Measurements from ENCODE around the gene CACNB2. TPM values are rescaled to one million over a fixed set of nuclear protein-coding genes. Genes with fewer than 3 reads are reported as not detected.
A peak's percentile ranks its signal among the peaks of the same experiment; 100 is the strongest.

Gene CACNB2
- total RNA-seq, 2 donors from 2014 or later: 9.8 to 12.1 TPM

DNA sequence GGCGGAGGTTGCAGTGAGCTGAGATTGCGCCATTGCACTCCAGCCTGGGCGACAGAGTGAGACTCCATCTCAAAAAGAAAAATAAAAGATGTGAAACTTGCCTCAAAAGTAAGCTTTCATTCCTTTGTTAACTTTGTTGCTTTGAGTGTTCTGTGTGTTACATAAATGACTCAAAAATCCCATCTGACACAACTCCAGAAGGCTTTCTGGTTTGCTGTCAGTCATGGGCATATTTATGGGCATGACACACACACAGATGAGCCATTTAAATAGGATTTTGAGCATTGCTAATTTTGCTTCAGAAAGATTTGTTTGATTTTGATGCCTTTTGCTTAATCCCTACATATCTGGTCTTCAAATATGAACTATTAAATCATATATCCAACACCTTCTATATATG, 82.6 kb downstream of the CACNB2 start:
- intact Hi-C loops (cut with DNase I): no loop called here
- TF ChIP-seq, protein P1, sequence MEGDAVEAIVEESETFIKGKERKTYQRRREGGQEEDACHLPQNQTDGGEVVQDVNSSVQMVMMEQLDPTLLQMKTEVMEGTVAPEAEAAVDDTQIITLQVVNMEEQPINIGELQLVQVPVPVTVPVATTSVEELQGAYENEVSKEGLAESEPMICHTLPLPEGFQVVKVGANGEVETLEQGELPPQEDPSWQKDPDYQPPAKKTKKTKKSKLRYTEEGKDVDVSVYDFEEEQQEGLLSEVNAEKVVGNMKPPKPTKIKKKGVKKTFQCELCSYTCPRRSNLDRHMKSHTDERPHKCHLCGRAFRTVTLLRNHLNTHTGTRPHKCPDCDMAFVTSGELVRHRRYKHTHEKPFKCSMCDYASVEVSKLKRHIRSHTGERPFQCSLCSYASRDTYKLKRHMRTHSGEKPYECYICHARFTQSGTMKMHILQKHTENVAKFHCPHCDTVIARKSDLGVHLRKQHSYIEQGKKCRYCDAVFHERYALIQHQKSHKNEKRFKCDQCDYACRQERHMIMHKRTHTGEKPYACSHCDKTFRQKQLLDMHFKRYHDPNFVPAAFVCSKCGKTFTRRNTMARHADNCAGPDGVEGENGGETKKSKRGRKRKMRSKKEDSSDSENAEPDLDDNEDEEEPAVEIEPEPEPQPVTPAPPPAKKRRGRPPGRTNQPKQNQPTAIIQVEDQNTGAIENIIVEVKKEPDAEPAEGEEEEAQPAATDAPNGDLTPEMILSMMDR (IDR thresholded peaks at IDR 0.05): no peak
- no peaks in the 10 kb centered on the region for H3K36me3 ChIP-seq

GRCh38 chr10:18223898-18224297, 83.7 kb downstream of the CACNB2 start:
- Histone ChIP-seq H3K4me3 (no peak overlapping the region), H3K27ac (no peak overlapping the region), H3K36me3 (no peaks in the 10 kb centered on the region), H3K27me3 (no peaks in the 10 kb centered on the region), H3K4me1 (no peaks in the 10 kb centered on the region), H3K9ac (ENCODE audit: low read depth in 2 of 2, low read length in 2 of 2) (no peak overlapping the region), H3K9me3 (no peaks in the 10 kb centered on the region)
- TF ChIP-seq, protein P1 (IDR thresholded peaks at IDR 0.05): no peak
- no peak for DNase-seq
- intact Hi-C loops (cut with DNase I): no loop called here

More for the DNA sequence above, 82.6 kb downstream of the CACNB2 start:
- no peak overlapping the region for H3K4me3 ChIP-seq
- no peak overlapping the region for H3K9ac ChIP-seq (ENCODE audit: low read depth in 2 of 2, low read length in 2 of 2)
- no peaks in the 10 kb centered on the region for H3K9me3 ChIP-seq
- DNase-seq: no peak
- H3K4me1 ChIP-seq: no peaks in the 10 kb centered on the region
- H3K27me3 ChIP-seq: no peaks in the 10 kb centered on the region
- H3K27ac ChIP-seq: no peak overlapping the region

DNA sequence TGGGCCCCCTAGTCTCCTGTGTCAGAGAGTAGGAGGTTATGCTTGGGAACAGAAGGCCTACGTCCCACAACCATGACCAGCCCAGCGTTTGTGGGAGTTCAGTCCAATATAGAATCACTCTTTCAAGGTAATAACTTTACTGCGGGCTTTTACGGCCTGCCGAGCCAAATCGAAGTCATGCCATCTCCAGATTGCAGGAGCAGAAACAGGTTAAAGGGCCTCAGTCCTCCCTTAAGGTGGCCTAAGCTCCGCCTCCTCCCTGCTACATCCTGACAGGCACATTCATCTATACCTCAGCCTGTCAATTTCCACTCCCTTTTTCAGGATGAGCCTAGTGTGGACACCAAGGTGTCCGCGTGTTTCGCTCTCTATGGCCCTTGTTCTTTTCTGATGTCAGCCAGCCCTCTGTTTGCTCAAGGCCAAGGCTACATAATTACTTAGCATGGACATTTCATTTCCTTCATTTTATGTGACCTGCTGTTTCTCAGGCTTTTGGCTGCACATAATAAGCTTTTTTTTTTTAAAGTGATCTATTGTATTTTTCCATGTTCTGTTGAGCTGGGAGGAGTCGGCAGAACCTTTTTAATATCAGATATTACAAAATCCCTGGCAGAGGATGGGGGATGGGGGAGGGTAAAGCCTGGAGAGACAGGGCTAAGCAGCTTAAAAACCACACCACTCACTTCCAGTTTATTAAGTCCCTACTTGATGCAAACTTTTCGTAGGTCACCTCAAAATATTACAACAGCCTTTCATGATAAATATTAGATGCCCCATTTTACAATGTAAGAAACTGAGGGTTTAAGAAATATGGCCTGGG, 84.6 kb downstream of the CACNB2 start:
- intact Hi-C loops (cut with DNase I): no loop called here
- TF ChIP-seq, protein P1 (IDR thresholded peaks at IDR 0.05): no peak
- Histone ChIP-seq H3K4me1 (no peaks in the 10 kb centered on the region), H3K9ac (ENCODE audit: low read depth in 2 of 2, low read length in 2 of 2) (no peak overlapping the region), H3K4me3 (no peak overlapping the region), H3K27ac (no peak overlapping the region), H3K27me3 (no peaks in the 10 kb centered on the region), H3K36me3 (no peaks in the 10 kb centered on the region), H3K9me3 (no peaks in the 10 kb centered on the region)
- peak; percentile 40 for DNase-seq

DNA sequence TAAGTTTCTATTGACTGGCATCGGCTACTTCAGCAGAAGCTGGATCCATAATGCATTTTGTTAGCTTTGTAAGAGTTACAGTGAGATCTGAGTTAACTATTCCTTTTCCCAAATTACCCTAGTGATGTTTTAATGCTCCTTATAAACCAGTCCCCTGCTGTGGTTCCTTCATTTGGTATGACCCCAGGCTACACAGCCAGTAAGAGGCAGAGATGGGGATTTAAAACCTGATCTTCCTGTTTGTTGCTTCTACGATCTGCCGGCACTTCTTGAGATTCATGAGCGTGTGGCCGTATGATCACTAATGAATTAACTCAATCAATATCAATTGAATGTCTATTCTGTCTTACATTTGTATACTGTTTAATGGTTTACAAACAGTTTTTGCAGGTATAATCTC, 86.1 kb downstream of the CACNB2 start:
- Histone ChIP-seq H3K4me3 (no peak overlapping the region), H3K9ac (ENCODE audit: low read depth in 2 of 2, low read length in 2 of 2) (no peak overlapping the region), H3K27ac (no peak overlapping the region), H3K9me3 (no peaks in the 10 kb centered on the region), H3K4me1 (no peaks in the 10 kb centered on the region), H3K36me3 (no peaks in the 10 kb centered on the region), H3K27me3 (no peaks in the 10 kb centered on the region)
- TF ChIP-seq, protein P1 (IDR thresholded peaks at IDR 0.05): no peak
- intact Hi-C loops (cut with DNase I): no loop called here
- no peak for DNase-seq

DNA sequence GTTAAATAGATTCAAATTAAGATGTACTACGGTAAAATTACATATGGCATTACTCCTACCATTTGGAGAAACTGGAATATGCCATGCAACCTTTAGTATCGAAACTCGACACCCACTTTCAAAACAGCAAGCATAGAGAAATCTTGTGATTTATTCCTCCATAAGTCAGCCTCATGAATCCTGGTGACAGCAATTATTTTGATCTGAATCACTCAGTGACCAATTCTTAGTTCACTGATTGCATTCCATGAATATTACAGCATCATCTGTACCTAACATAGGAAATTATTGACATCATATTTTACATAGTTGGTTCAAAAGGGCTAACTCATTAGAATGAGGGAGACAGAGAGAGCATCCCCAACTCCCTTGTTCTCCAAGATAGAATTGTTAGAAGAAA, 89.6 kb downstream of the CACNB2 start:
- Histone ChIP-seq H3K27ac (no peak overlapping the region), H3K4me1 (no peaks in the 10 kb centered on the region), H3K27me3 (no peaks in the 10 kb centered on the region), H3K4me3 (no peak overlapping the region), H3K9ac (ENCODE audit: low read depth in 2 of 2, low read length in 2 of 2) (no peak overlapping the region), H3K36me3 (no peaks in the 10 kb centered on the region), H3K9me3 (no peaks in the 10 kb centered on the region)
- intact Hi-C loops (cut with DNase I): no loop called here
- TF ChIP-seq, protein P1 (IDR thresholded peaks at IDR 0.05): no peak
- no peak for DNase-seq

Measured in colonic mucosa (tissue), 4 donors.